HG03457 (cell line): ENCODE measurements around the gene CREBZF.
"Not testable (repeated sequence)": the region's sequence is repeated elsewhere in the genome, so short reads cannot be mapped to it uniquely, and the experiment has no call there.

ENCODE experiments used
- ATAC-seq: cut with Tn5 transposase; IDR thresholded peaks from one replicate; pipeline ENCODE4 v1.9.1; 2021; ENCODE audit warnings: moderate number of reproducible peaks; ENCODE audit not compliant: unreplicated experiment

Gene CREBZF

GRCh38 chr11:85670949-85671663, 6.2 kb upstream of the CREBZF start:
- not testable (repeated sequence) for ATAC-seq

GRCh38 chr11:85668157-85668556, 3.2 kb upstream of the CREBZF start:
- no peak for ATAC-seq

- no peak for ATAC-seq
Observed at GRCh38 chr11:85666687-85667086, 1.8 kb upstream of the CREBZF start.

- no peak for ATAC-seq
Observed at GRCh38 chr11:85665733-85666132, 804 bp upstream of the CREBZF start.

- ATAC-seq, result peak; percentile 43
Observed at GRCh38 chr11:85663753-85664614, 945 bp downstream of the CREBZF start.

GRCh38 chr11:85663080-85663752, 1.7 kb downstream of the CREBZF start:
- no peak for ATAC-seq

- ATAC-seq, result no peak
Observed at GRCh38 chr11:85661972-85662664, 2.8 kb downstream of the CREBZF start.

GRCh38 chr11:85658180-85658579, 6.7 kb downstream of the CREBZF start:
- no peak for ATAC-seq

GRCh38 chr11:85656777-85657176, 8.2 kb downstream of the CREBZF start:
- no peak for ATAC-seq

- not testable (repeated sequence) for ATAC-seq
Observed at GRCh38 chr11:85654343-85654742, 10.6 kb downstream of the CREBZF start.

- ATAC-seq, result no peak
Observed at GRCh38 chr11:85652786-85653447, 12.0 kb downstream of the CREBZF start.

- no peak for ATAC-seq
Observed at GRCh38 chr11:85651118-85651517, 13.8 kb downstream of the CREBZF start.

- peak; percentile 99 for ATAC-seq
Observed at GRCh38 chr11:85647604-85648299, 17.2 kb downstream of the CREBZF start, which contains the start of gene TMEM126A. TMEM126A (plus strand) TSS chr11:85647967; CDS start chr11:85650256, 2,289 bp downstream.

- ATAC-seq, result no peak
Observed at GRCh38 chr11:85647078-85647477, 17.9 kb downstream of the CREBZF start.

GRCh38 chr11:85643191-85643614, 21.7 kb downstream of the CREBZF start:
- no peak for ATAC-seq

- no peak for ATAC-seq
Observed at GRCh38 chr11:85634747-85635146, 30.2 kb downstream of the CREBZF start.

- ATAC-seq, result peak; percentile 1
Observed at GRCh38 chr11:85628771-85629341, 36.1 kb downstream of the CREBZF start.

- ATAC-seq, result peak; percentile 100
Observed at GRCh38 chr11:85627998-85628770, 36.7 kb downstream of the CREBZF start, which contains the start of gene TMEM126B. TMEM126B (plus strand) TSS chr11:85628593; CDS start chr11:85628608, 15 bp downstream.
